Liver (tissue), 9 donors: Measurements from ENCODE around the gene UFC1. TPM values are rescaled to one million over a fixed set of nuclear protein-coding genes. Genes with fewer than 3 reads are reported as not detected.
A peak's percentile ranks its signal among the peaks of the same experiment; 100 is the strongest.

ENCODE experiments used
- DNase-seq: peaks from one replicate; pipeline ENCODE4 v3.0.0-alpha.2; 2017; ENCODE audit warnings: low spot score
- H3K27ac ChIP-seq, 2 donors: one replicate each; pipeline ENCODE4 v1.7.0; 2013; ENCODE audit warnings: inconsistent platforms in 2 of 2, low read length in 2 of 2, control low read depth in 1 of 2, low read depth in 1 of 2, mild to moderate bottlenecking in 1 of 2
- H3K27me3 ChIP-seq, 4 donors: one replicate each; pipeline versions ENCODE4 v1.6.1 to v1.7.0; 2013; ENCODE audit warnings: low read length in 3 of 4, inconsistent platforms in 1 of 4, mild to moderate bottlenecking in 1 of 4, moderate library complexity in 1 of 4; ENCODE audit not compliant: control insufficient read depth in 4 of 4, insufficient read depth in 4 of 4
- H3K36me3 ChIP-seq, 4 donors: one replicate each; pipeline versions ENCODE4 v1.6.1 to v1.7.0; 2013; ENCODE audit warnings: low read length in 3 of 4, mild to moderate bottlenecking in 3 of 4, low read depth in 1 of 4, moderate library complexity in 1 of 4; ENCODE audit not compliant: control insufficient read depth in 4 of 4, insufficient read depth in 3 of 4
- H3K4me1 ChIP-seq, 4 donors: one replicate each; pipeline versions ENCODE4 v1.6.1 to v1.7.0; 2013; ENCODE audit warnings: low read length in 3 of 4, mild to moderate bottlenecking in 3 of 4, moderate library complexity in 1 of 4; ENCODE audit not compliant: control insufficient read depth in 4 of 4, insufficient read depth in 4 of 4
- H3K4me3 ChIP-seq, 3 donors: one replicate each; pipeline versions ENCODE4 v1.6.1 to v1.7.0; 2013; ENCODE audit warnings: low read length in 3 of 3, control low read depth in 1 of 3, low read depth in 1 of 3, mild to moderate bottlenecking in 1 of 3
- H3K9ac ChIP-seq, 2 donors: one replicate each; pipeline ENCODE4 v1.7.0; 2013; ENCODE audit warnings: low read length in 2 of 2, mild to moderate bottlenecking in 2 of 2, moderate library complexity in 2 of 2, control low read depth in 1 of 2, low read depth in 1 of 2
- H3K9me3 ChIP-seq, 4 donors: one replicate each; pipeline versions ENCODE4 v1.6.1 to v1.7.0; 2013; ENCODE audit warnings: low read length in 3 of 4; ENCODE audit not compliant: control insufficient read depth in 4 of 4
- EGR1 ChIP-seq, 2 donors: IDR thresholded peaks; 2 replicates each; pipeline ENCODE4 v1.6.1; 2016 to 2018; ENCODE audit warnings: antibody characterized with exemption in 2 of 2, low read depth in 2 of 2
- FOXA1 ChIP-seq: IDR thresholded peaks from 2 replicates; pipeline ENCODE4 v1.6.1; 2016; ENCODE audit warnings: antibody characterized with exemption
- GABPA ChIP-seq, 2 donors: IDR thresholded peaks in 1 of 2; conservative IDR thresholded peaks in 1 of 2; 2 replicates each; pipeline ENCODE4 v1.6.1; 2016; ENCODE audit warnings: antibody characterized with exemption in 2 of 2, mild to moderate bottlenecking in 1 of 2, moderate library complexity in 1 of 2
- HNF4G ChIP-seq: IDR thresholded peaks from 2 replicates; pipeline ENCODE4 v1.6.1; 2016; ENCODE audit warnings: antibody characterized with exemption
- JUND ChIP-seq, 2 donors: IDR thresholded peaks; 2 replicates each; pipeline ENCODE4 v1.6.1; 2016; ENCODE audit warnings: antibody characterized with exemption in 2 of 2
- NR2F2 ChIP-seq: IDR thresholded peaks from 2 replicates; pipeline ENCODE4 v1.6.1; 2016; ENCODE audit warnings: antibody characterized with exemption
- RAD21 ChIP-seq, 2 donors: IDR thresholded peaks; 2 replicates each; pipeline ENCODE4 v1.6.1; 2016; ENCODE audit warnings: antibody characterized with exemption in 2 of 2, mild to moderate bottlenecking in 2 of 2
- SP1 ChIP-seq: IDR thresholded peaks from 2 replicates; pipeline ENCODE4 v1.6.1; 2018; ENCODE audit warnings: antibody characterized with exemption, mild to moderate bottlenecking
- TAF1 ChIP-seq: conservative IDR thresholded peaks from 2 replicates; pipeline ENCODE4 v1.6.1; 2016; ENCODE audit warnings: antibody characterized with exemption, mild to moderate bottlenecking
- YY1 ChIP-seq: IDR thresholded peaks from 2 replicates; pipeline ENCODE4 v1.6.1; 2016; ENCODE audit warnings: antibody characterized with exemption, mild to moderate bottlenecking
- WGBS: extraction: QIAGEN DNeasy Blood & Tissue Kit; methylation state at CpG from one replicate; pipeline ENCODE4 v1.1.7; 2013; 5-methylcytosine and 5-hydroxymethylcytosine counted together
- polyA plus RNA-seq, 2 donors: library from polyadenylated mRNA; stranded (reverse) in 1 of 2; unstranded in 1 of 2; fragments of 200-250 nt in 1 of 2; fragments of >200 nt in 1 of 2; fragmentation: Nextera tagmentation in 1 of 2; extraction: Ambion mirVana in 1 of 2; gene quantifications; one replicate each; pipeline versions ENCODE4 v1.2.1 to v1.2.3, GENCODE V29; 2013 to 2015
- total RNA-seq, 2 donors: library from RNA; depleted of rRNA; stranded (reverse); fragments of >200 nt; gene quantifications; one replicate each; pipeline ENCODE4 v1.2.3, GENCODE V29; 2014
- TF ChIP-seq, protein P1 (sequence below): IDR thresholded peaks from 2 replicates; pipeline ENCODE4 v1.6.1; 2016; ENCODE audit warnings: antibody characterized with exemption
- TF ChIP-seq, protein P2 (sequence below): IDR thresholded peaks from 2 replicates; pipeline ENCODE4 v1.6.1; 2016; ENCODE audit warnings: antibody characterized with exemption
- TF ChIP-seq, protein P3 (sequence below): IDR thresholded peaks from 2 replicates; pipeline ENCODE4 v1.6.1; 2016; ENCODE audit warnings: antibody characterized with exemption, mild to moderate bottlenecking
- TF ChIP-seq, protein P4 (sequence below): fragments of 150-350 bp; IDR thresholded peaks from 2 replicates; pipeline ENCODE4 v1.5.1; 2017; ENCODE audit warnings: improper control_type of control experiment, low read depth, low read length; ENCODE audit not compliant: missing input control
- TF ChIP-seq, protein P5 (sequence below): IDR thresholded peaks from 2 replicates; pipeline ENCODE4 v1.6.1; 2016; ENCODE audit warnings: antibody characterized with exemption
- donor health status: healthy.
- donor health status: healthy.
- donor health status: healthy.
- donor health status: healthy.
- donor health status: healthy.

UFC1 gene
- total and polyA plus RNA-seq, 4 donors = 34.2 to 47.5 (median 43.3) TPM

DNA sequence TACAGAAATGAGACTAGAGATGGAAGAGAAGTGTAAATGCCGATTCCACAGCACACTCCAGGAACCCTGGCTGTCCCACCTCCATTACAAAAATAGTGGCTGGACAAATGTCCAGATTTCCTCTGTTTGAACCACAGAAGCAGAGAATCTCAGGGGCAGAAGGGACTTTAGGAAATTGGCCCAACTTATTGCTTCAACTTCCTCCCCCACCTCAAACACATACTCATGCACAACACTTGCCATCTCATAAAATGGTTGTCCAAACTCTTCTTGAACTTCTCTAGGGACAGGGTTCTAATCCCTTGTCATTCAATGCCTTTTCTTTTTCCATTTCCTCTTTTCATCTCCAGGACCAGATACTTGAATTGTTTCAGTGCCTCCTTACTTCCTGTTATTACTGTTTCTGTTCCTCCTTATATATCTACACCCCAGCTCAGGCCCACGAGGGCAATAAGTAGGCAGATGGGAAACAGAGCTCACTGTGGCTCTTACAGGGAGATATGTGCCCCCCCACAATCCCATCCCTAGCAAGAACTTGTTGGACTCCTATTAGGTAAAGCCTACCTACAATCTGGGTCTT, 32.0 kb downstream of the UFC1 start:
- H3K9ac ChIP-seq = no peak overlapping the region
- DNase-seq = no peak
- TF ChIP-seq EGR1 (IDR thresholded peaks at IDR 0.05; ENCODE audit: low read depth in 2 of 2) = peak in 1 of 2 donors; percentile 13
- no peak for TF ChIP-seq YY1
- no peak overlapping the region for H3K4me3 ChIP-seq
- peaks cover 0 to 3% (median 1%) of the 10 kb centered on the region in 4 donors for H3K4me1 ChIP-seq
- H3K27ac ChIP-seq = peak overlapping the region; percentile 77 to 78
- H3K36me3 ChIP-seq = peaks cover 0 to 1% (median 0%) of the 10 kb centered on the region in 4 donors
- no peaks in the 10 kb centered on the region for H3K27me3 ChIP-seq
- H3K9me3 ChIP-seq = no peaks in the 10 kb centered on the region
- WGBS = 58% methylated on average over 2 of the region's 2 CpGs

DNA sequence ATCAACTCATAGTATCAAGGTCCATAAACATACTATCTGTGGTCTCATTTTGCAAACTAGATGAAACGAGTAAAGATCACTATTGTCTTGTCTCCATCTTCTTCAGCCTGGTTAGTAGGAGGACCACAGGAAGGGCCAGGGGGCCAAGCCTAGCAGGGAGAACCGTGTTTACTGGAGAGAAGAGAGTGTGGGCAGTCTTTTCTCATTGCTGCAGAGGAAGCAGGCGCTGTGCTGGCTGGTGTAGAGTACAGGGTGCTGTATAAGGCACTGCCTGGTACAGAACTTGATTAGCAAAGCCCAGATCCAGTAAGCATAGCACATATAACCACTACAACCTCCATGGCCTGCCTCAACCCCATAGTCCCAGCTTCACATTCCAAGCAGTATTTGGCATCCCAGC, 33.5 kb downstream of the UFC1 start:
- Histone ChIP-seq H3K27me3 (no peaks in the 10 kb centered on the region), H3K9ac (no peak overlapping the region), H3K4me1 (peaks cover 0 to 3% (median 1%) of the 10 kb centered on the region in 4 donors), H3K36me3 (peaks cover 0 to 5% (median under 1%) of the 10 kb centered on the region in 4 donors), H3K27ac (no peak overlapping the region), H3K9me3 (no peaks in the 10 kb centered on the region), H3K4me3 (no peak overlapping the region)
- no peak for TF ChIP-seq RAD21 (IDR thresholded peaks at IDR 0.05)
- no peak for TF ChIP-seq GABPA (IDR thresholded peaks at IDR 0.05 in 1 of 2, conservative IDR thresholded peaks at IDR 0.05 in 1 of 2)
- no peak for TF ChIP-seq JUND (IDR thresholded peaks at IDR 0.05)
- TF ChIP-seq EGR1 (IDR thresholded peaks at IDR 0.05; ENCODE audit: low read depth in 2 of 2) = no peak
- no peak for DNase-seq
- WGBS = 80% methylated on average over 3 of the region's 3 CpGs

DNA sequence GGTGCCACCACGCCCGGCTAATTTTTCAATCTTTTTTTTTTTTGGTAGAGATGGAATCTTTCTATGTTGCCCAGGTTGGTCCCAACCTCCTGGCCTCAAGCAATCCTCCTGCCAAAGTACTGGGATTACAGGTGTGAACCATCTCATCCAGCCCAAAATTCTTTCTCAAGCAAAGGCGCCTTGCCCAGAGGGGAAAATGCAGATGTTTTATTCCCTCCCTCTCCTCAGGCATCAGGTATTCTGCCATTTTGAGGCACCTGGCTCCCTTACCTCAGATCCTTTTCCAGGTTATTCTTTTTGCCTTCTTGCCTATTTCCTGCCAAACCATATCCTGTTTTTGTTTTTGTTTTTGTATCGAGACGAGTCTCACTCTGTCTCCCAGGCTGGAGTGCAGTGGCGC, 34.6 kb downstream of the UFC1 start:
- DNase-seq = no peak
- no peak for TF ChIP-seq TAF1
- no peak for TF ChIP-seq HNF4G
- no peak for TF ChIP-seq RAD21 (IDR thresholded peaks at IDR 0.05)
- no peak for TF ChIP-seq GABPA (IDR thresholded peaks at IDR 0.05 in 1 of 2, conservative IDR thresholded peaks at IDR 0.05 in 1 of 2)
- TF ChIP-seq, protein P1, sequence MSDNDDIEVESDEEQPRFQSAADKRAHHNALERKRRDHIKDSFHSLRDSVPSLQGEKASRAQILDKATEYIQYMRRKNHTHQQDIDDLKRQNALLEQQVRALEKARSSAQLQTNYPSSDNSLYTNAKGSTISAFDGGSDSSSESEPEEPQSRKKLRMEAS = no peak
- TF ChIP-seq, protein P2, sequence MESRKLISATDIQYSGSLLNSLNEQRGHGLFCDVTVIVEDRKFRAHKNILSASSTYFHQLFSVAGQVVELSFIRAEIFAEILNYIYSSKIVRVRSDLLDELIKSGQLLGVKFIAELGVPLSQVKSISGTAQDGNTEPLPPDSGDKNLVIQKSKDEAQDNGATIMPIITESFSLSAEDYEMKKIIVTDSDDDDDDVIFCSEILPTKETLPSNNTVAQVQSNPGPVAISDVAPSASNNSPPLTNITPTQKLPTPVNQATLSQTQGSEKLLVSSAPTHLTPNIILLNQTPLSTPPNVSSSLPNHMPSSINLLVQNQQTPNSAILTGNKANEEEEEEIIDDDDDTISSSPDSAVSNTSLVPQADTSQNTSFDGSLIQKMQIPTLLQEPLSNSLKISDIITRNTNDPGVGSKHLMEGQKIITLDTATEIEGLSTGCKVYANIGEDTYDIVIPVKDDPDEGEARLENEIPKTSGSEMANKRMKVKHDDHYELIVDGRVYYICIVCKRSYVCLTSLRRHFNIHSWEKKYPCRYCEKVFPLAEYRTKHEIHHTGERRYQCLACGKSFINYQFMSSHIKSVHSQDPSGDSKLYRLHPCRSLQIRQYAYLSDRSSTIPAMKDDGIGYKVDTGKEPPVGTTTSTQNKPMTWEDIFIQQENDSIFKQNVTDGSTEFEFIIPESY = no peak
- TF ChIP-seq, protein P3, sequence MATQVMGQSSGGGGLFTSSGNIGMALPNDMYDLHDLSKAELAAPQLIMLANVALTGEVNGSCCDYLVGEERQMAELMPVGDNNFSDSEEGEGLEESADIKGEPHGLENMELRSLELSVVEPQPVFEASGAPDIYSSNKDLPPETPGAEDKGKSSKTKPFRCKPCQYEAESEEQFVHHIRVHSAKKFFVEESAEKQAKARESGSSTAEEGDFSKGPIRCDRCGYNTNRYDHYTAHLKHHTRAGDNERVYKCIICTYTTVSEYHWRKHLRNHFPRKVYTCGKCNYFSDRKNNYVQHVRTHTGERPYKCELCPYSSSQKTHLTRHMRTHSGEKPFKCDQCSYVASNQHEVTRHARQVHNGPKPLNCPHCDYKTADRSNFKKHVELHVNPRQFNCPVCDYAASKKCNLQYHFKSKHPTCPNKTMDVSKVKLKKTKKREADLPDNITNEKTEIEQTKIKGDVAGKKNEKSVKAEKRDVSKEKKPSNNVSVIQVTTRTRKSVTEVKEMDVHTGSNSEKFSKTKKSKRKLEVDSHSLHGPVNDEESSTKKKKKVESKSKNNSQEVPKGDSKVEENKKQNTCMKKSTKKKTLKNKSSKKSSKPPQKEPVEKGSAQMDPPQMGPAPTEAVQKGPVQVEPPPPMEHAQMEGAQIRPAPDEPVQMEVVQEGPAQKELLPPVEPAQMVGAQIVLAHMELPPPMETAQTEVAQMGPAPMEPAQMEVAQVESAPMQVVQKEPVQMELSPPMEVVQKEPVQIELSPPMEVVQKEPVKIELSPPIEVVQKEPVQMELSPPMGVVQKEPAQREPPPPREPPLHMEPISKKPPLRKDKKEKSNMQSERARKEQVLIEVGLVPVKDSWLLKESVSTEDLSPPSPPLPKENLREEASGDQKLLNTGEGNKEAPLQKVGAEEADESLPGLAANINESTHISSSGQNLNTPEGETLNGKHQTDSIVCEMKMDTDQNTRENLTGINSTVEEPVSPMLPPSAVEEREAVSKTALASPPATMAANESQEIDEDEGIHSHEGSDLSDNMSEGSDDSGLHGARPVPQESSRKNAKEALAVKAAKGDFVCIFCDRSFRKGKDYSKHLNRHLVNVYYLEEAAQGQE = no peak
- TF ChIP-seq FOXA1 = no peak
- no peak for TF ChIP-seq NR2F2
- TF ChIP-seq EGR1 (IDR thresholded peaks at IDR 0.05; ENCODE audit: low read depth in 2 of 2) = no peak
- TF ChIP-seq, protein P4, sequence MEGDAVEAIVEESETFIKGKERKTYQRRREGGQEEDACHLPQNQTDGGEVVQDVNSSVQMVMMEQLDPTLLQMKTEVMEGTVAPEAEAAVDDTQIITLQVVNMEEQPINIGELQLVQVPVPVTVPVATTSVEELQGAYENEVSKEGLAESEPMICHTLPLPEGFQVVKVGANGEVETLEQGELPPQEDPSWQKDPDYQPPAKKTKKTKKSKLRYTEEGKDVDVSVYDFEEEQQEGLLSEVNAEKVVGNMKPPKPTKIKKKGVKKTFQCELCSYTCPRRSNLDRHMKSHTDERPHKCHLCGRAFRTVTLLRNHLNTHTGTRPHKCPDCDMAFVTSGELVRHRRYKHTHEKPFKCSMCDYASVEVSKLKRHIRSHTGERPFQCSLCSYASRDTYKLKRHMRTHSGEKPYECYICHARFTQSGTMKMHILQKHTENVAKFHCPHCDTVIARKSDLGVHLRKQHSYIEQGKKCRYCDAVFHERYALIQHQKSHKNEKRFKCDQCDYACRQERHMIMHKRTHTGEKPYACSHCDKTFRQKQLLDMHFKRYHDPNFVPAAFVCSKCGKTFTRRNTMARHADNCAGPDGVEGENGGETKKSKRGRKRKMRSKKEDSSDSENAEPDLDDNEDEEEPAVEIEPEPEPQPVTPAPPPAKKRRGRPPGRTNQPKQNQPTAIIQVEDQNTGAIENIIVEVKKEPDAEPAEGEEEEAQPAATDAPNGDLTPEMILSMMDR = no peak
- no peak for TF ChIP-seq SP1
- TF ChIP-seq, protein P5, sequence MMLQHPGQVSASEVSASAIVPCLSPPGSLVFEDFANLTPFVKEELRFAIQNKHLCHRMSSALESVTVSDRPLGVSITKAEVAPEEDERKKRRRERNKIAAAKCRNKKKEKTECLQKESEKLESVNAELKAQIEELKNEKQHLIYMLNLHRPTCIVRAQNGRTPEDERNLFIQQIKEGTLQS = no peak
- Histone ChIP-seq H3K4me3 (no peak overlapping the region), H3K9ac (no peak overlapping the region), H3K36me3 (peaks cover 0 to 5% (median under 1%) of the 10 kb centered on the region in 4 donors), H3K4me1 (peaks cover 6 to 13% (median 12%) of the 10 kb centered on the region in 4 donors), H3K27me3 (no peaks in the 10 kb centered on the region), H3K9me3 (no peaks in the 10 kb centered on the region), H3K27ac (no peak overlapping the region)
- WGBS = 81% methylated on average over 6 of the region's 6 CpGs
